Adipocyte (in vitro differentiated cells): ENCODE data around the gene PDE6G.

ENCODE experiments used
- DNase-seq: peaks from one replicate; pipeline ENCODE4 v3.0.0-alpha.2; 2015; ENCODE audit warnings: low read depth
- H3K27me3 ChIP-seq: replicated peaks from 2 replicates; pipeline ENCODE4 v1.7.0; 2013; ENCODE audit warnings: mild to moderate bottlenecking, low read length, moderate library complexity; ENCODE audit not compliant: control insufficient read depth, insufficient read depth
- H3K36me3 ChIP-seq: 2 replicates; pipeline ENCODE4 v1.7.0; 2013; ENCODE audit warnings: low read length, mild to moderate bottlenecking, moderate library complexity; ENCODE audit not compliant: control insufficient read depth, insufficient read depth, severe bottlenecking
- H3K4me1 ChIP-seq: 2 replicates; pipeline ENCODE4 v1.7.0; 2013; ENCODE audit warnings: mild to moderate bottlenecking, low read length, moderate library complexity; ENCODE audit not compliant: control insufficient read depth, insufficient read depth
- H3K4me3 ChIP-seq: 2 replicates; pipeline ENCODE4 v1.7.0; 2013; ENCODE audit warnings: mild to moderate bottlenecking, low read length, moderate library complexity
- H3K9ac ChIP-seq: 2 replicates; pipeline ENCODE4 v1.7.0; 2013; ENCODE audit warnings: mild to moderate bottlenecking, low read length, moderate library complexity
- H3K9me3 ChIP-seq: 2 replicates; pipeline ENCODE4 v1.7.0; 2013; ENCODE audit warnings: mild to moderate bottlenecking, low read length, moderate library complexity; ENCODE audit not compliant: control insufficient read depth

Gene PDE6G

GRCh38 chr17:81656118-81656743, at the start of gene PDE6G:
Gene PDE6G, minus strand, starts transcription at chr17:81656542. Its CDS starts 3,237 bp downstream, at chr17:81653305.
- DNase-seq, result no peak
- no peaks in the 10 kb centered on the region for H3K36me3 ChIP-seq
- H3K4me1 ChIP-seq, result peaks cover 12% of the 10 kb centered on the region
- H3K4me3 ChIP-seq, result no peak within 1 kb of the TSS
- no peak within 1 kb of the TSS for H3K9ac ChIP-seq
- no peaks in the 10 kb centered on the region for H3K9me3 ChIP-seq
- H3K27me3 ChIP-seq, result no peaks in the 10 kb centered on the region

- Histone ChIP-seq H3K4me3 (no peak overlapping the region), H3K27me3 (no peaks in the 10 kb centered on the region), H3K9ac (no peak overlapping the region), H3K36me3 (peaks cover 40% of the 10 kb centered on the region), H3K4me1 (peaks cover 32% of the 10 kb centered on the region), H3K9me3 (no peaks in the 10 kb centered on the region)
- no peak for DNase-seq
Measured at GRCh38 chr17:81705518-81706231, 49.3 kb upstream of the PDE6G start.

GRCh38 chr17:81703747-81704654, 47.7 kb upstream of the PDE6G start:
- Histone ChIP-seq H3K9ac (peak overlapping the region; percentile 99), H3K27me3 (no peaks in the 10 kb centered on the region), H3K36me3 (peaks cover 50% of the 10 kb centered on the region), H3K4me3 (peak overlapping the region; percentile 97), H3K9me3 (no peaks in the 10 kb centered on the region), H3K4me1 (peaks cover 23% of the 10 kb centered on the region)
- peak; percentile 38 for DNase-seq

- DNase-seq, result peak; percentile 98
- H3K9me3 ChIP-seq, result no peaks in the 10 kb centered on the region
- peaks cover 23% of the 10 kb centered on the region for H3K4me1 ChIP-seq
- H3K4me3 ChIP-seq, result peak within 1 kb of the TSS; percentile 97
- peaks cover 58% of the 10 kb centered on the region for H3K36me3 ChIP-seq
- H3K27me3 ChIP-seq, result no peaks in the 10 kb centered on the region
- peak within 1 kb of the TSS; percentile 99 for H3K9ac ChIP-seq
Measured at GRCh38 chr17:81702934-81703746, 46.8 kb upstream of the PDE6G start, which contains the start of gene MRPL12. Gene MRPL12, plus strand, starts transcription at chr17:81703367. Its CDS starts 135 bp downstream, at chr17:81703502.

GRCh38 chr17:81701288-81702071, 45.1 kb upstream of the PDE6G start:
- peaks cover 23% of the 10 kb centered on the region for H3K4me1 ChIP-seq
- H3K27me3 ChIP-seq, result no peaks in the 10 kb centered on the region
- H3K36me3 ChIP-seq, result peaks cover 60% of the 10 kb centered on the region
- H3K4me3 ChIP-seq, result peak overlapping the region; percentile 97
- peak overlapping the region; percentile 99 for H3K9ac ChIP-seq
- DNase-seq, result no peak
- no peaks in the 10 kb centered on the region for H3K9me3 ChIP-seq

GRCh38 chr17:81700353-81701287, 44.3 kb upstream of the PDE6G start:
- Histone ChIP-seq H3K9ac (peak overlapping the region; percentile 99), H3K4me1 (peaks cover 23% of the 10 kb centered on the region), H3K36me3 (peaks cover 61% of the 10 kb centered on the region), H3K9me3 (no peaks in the 10 kb centered on the region), H3K27me3 (no peaks in the 10 kb centered on the region), H3K4me3 (no peak overlapping the region)
- no peak for DNase-seq

- no peak overlapping the region for H3K9ac ChIP-seq
- no peaks in the 10 kb centered on the region for H3K9me3 ChIP-seq
- H3K36me3 ChIP-seq, result peaks cover 82% of the 10 kb centered on the region
- DNase-seq, result no peak
- H3K4me1 ChIP-seq, result peaks cover 14% of the 10 kb centered on the region
- no peaks in the 10 kb centered on the region for H3K27me3 ChIP-seq
- no peak overlapping the region for H3K4me3 ChIP-seq
Measured at GRCh38 chr17:81697261-81698044, 41.1 kb upstream of the PDE6G start.

- H3K4me3 ChIP-seq, result no peak overlapping the region
- DNase-seq, result no peak
- peaks cover 3% of the 10 kb centered on the region for H3K4me1 ChIP-seq
- H3K27me3 ChIP-seq, result no peaks in the 10 kb centered on the region
- H3K9me3 ChIP-seq, result no peaks in the 10 kb centered on the region
- H3K36me3 ChIP-seq, result peaks cover 89% of the 10 kb centered on the region
- no peak overlapping the region for H3K9ac ChIP-seq
Measured at GRCh38 chr17:81696218-81696941, 40.0 kb upstream of the PDE6G start.
